Measurements from ENCODE around the gene IGSF21.

IGSF21 gene

GRCh38 chr1:18280956-18281355 lies 173.4 kb downstream of the IGSF21 start:
- H3K27ac ChIP-seq: no peak overlapping the region
- no peak for TF ChIP-seq CTCF (conservative IDR thresholded peaks at IDR 0.05)

- peak overlapping the region; percentile 74 for H3K27ac ChIP-seq
These were observed 175.4 kb downstream of the IGSF21 start for GRCh38 chr1:18282851-18283600.

GRCh38 chr1:18283601-18284385 lies 176.2 kb downstream of the IGSF21 start:
- no peak for TF ChIP-seq CTCF (conservative IDR thresholded peaks at IDR 0.05)
- peak overlapping the region; percentile 74 for H3K27ac ChIP-seq

More at GRCh38 chr1:18282851-18283600, 175.4 kb downstream of the IGSF21 start:
- TF ChIP-seq CTCF (conservative IDR thresholded peaks at IDR 0.05): no peak

GRCh38 chr1:18284805-18285537 lies 177.4 kb downstream of the IGSF21 start:
- no peak for TF ChIP-seq CTCF (conservative IDR thresholded peaks at IDR 0.05)
- H3K27ac ChIP-seq: peak overlapping the region; percentile 56

- peak overlapping the region; percentile 56 for H3K27ac ChIP-seq
- TF ChIP-seq CTCF (conservative IDR thresholded peaks at IDR 0.05): no peak
These were observed 177.9 kb downstream of the IGSF21 start for GRCh38 chr1:18285538-18285924.

GRCh38 chr1:18288722-18289121 lies 181.1 kb downstream of the IGSF21 start:
- TF ChIP-seq CTCF (conservative IDR thresholded peaks at IDR 0.05): no peak
- H3K27ac ChIP-seq: peak overlapping the region; percentile 80

GRCh38 chr1:18289597-18289996 lies 182.0 kb downstream of the IGSF21 start:
- no peak for TF ChIP-seq CTCF (conservative IDR thresholded peaks at IDR 0.05)

More at GRCh38 chr1:18289597-18289996, 182.0 kb downstream of the IGSF21 start:
- H3K27ac ChIP-seq: peak overlapping the region; percentile 80
